ENCODE results near the gene NBL1.
"Not testable (repeated sequence)": the region's sequence is repeated elsewhere in the genome, so short reads cannot be mapped to it uniquely, and the experiment has no call there.

NBL1 gene

GRCh38 chr1:19622204-19622603, 21.9 kb upstream of the NBL1 start:
- no peak for DNase-seq (ENCODE audit: low read depth)

- DNase-seq (ENCODE audit: low read depth): no peak
Observed at GRCh38 chr1:19623523-19623922, 20.6 kb upstream of the NBL1 start.

- DNase-seq (ENCODE audit: low read depth): no peak
Observed at GRCh38 chr1:19625291-19625937, 18.7 kb upstream of the NBL1 start.

- DNase-seq (ENCODE audit: low read depth): no peak
Observed at GRCh38 chr1:19628879-19629278, 15.2 kb upstream of the NBL1 start.

- DNase-seq (ENCODE audit: low read depth): no peak
Observed at GRCh38 chr1:19629357-19629756, 14.8 kb upstream of the NBL1 start.

GRCh38 chr1:19630192-19630591, 13.9 kb upstream of the NBL1 start:
- not testable (repeated sequence) for DNase-seq (ENCODE audit: low read depth)

- DNase-seq (ENCODE audit: low read depth): no peak
Observed at GRCh38 chr1:19630720-19631395, 13.3 kb upstream of the NBL1 start.

- no peak for DNase-seq (ENCODE audit: low read depth)
Observed at GRCh38 chr1:19632211-19632610, 11.9 kb upstream of the NBL1 start.

- no peak for DNase-seq (ENCODE audit: low read depth)
Observed at GRCh38 chr1:19633106-19633505, 11.0 kb upstream of the NBL1 start.

- DNase-seq (ENCODE audit: low read depth): not testable (repeated sequence)
Observed at GRCh38 chr1:19635064-19635463, 9.0 kb upstream of the NBL1 start.

GRCh38 chr1:19635646-19636045, 8.5 kb upstream of the NBL1 start:
- no peak for DNase-seq (ENCODE audit: low read depth)

- no peak for DNase-seq (ENCODE audit: low read depth)
Observed at GRCh38 chr1:19636065-19636464, 8.0 kb upstream of the NBL1 start.

GRCh38 chr1:19636749-19637148, 7.4 kb upstream of the NBL1 start:
- not testable (repeated sequence) for DNase-seq (ENCODE audit: low read depth)

GRCh38 chr1:19637606-19638005, 6.5 kb upstream of the NBL1 start:
- DNase-seq (ENCODE audit: low read depth): no peak

GRCh38 chr1:19639228-19639627, 4.9 kb upstream of the NBL1 start:
- not testable (repeated sequence) for DNase-seq (ENCODE audit: low read depth)

GRCh38 chr1:19639999-19640362, 4.1 kb upstream of the NBL1 start:
- DNase-seq (ENCODE audit: low read depth): no peak

- DNase-seq (ENCODE audit: low read depth): no peak
Observed at GRCh38 chr1:19640363-19641316, 3.5 kb upstream of the NBL1 start.

GRCh38 chr1:19643121-19643520, 990 bp upstream of the NBL1 start:
- DNase-seq (ENCODE audit: low read depth): no peak

GRCh38 chr1:19644395-19644680, 227 bp downstream of the NBL1 start:
- no peak for DNase-seq (ENCODE audit: low read depth)

GRCh38 chr1:19644681-19645410, 735 bp downstream of the NBL1 start:
- DNase-seq (ENCODE audit: low read depth): no peak

- no peak for DNase-seq (ENCODE audit: low read depth)
Observed at GRCh38 chr1:19645411-19646251, 1.5 kb downstream of the NBL1 start.
